HG02840 (cell line): ENCODE data around the gene RCE1.

Experiments
- ATAC-seq: cut with Tn5 transposase; IDR thresholded peaks from one replicate; pipeline ENCODE4 v1.9.1; 2021; ENCODE audit warnings: mild to moderate bottlenecking, moderate library complexity, moderate number of reproducible peaks; ENCODE audit not compliant: unreplicated experiment, low FRiP score

RCE1 gene

DNA sequence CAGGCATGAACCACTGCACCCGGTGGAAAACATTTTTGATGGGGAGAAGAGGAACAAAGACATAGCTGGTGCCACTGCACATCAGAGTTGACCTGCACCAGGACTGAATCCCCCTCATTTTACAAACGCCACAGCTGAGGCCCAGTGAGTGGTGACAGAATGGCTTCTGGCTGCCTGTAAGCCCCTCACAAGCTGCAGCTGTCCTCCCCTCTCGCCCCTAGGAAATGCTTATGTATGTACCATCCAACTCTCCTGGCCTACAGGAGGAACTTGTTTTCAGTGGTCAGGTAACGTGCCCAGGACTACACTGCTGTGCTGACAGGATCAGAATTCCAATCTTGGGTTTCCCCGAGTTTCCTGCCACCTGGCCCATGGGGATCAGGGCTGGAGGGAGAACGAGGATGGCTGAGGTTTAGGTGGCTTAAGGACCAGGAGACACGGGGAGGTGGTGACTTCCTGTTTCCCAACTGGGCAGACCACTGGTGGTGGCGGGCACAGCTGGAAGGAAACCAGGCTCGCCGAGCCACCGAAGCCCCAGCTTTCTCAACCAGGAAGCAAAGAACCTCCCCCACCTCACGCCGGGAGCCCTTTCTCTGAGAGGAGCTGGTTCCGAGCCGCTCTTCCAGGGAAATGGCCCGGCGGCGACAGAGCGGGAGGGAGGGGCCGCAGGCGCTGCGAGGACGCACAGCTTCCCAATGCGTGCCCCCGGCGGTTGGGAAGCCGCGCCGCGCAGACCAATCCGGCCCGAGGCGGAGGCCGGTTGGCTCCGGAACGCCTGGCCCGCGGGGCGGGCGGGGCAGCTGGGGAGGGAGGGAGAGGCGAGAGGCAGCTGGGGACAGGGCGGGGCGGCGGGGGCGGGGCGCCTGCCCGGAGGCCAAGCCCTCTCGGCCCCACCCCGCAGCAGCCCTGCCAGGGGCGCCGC, 12.6 kb downstream of the RCE1 start:
- peak; percentile 64 for ATAC-seq

DNA sequence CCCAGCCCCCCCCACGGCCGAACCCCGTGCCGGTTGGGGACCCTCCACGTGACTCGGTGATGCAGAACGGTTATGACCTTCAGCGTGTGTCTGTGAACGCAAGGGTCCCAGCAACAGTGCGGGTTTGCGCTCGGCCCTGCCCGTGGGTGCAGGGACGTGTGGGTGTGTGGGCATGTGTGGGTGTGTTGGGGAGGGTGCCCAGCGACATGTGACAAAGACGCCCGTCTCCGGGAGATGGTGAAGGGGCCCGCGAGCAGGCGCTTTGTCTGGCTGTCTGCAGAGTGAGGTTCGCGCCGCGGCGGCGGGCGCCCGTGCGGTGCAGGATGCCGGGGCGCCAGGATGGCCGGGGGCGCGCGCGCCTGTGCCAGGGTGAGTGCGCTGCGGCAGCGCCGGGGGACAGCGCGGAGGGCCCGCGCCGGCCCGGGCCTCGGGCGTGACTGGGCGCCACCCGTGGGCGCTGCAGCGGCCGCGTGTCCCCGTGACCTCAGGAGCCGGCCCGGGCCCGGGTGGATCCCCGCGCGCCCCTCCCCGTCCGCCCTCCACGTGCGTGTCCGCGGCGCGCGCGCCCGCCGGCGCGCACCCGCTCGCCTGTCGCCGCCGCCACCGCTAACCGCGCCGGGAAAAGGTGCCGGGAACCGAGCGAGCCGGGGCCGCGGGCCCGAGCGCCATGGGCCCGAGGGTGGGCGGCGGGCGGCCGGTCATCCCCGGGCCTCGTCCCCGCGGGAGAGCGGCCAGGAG, 13.4 kb downstream of the RCE1 start, which contains the start of gene LRFN4:
Gene LRFN4 (plus strand): TSS at position 569 of the 738 bp plus-strand sequence. CDS start 681 bp downstream, outside the sequence.
- ATAC-seq = peak; percentile 8

DNA sequence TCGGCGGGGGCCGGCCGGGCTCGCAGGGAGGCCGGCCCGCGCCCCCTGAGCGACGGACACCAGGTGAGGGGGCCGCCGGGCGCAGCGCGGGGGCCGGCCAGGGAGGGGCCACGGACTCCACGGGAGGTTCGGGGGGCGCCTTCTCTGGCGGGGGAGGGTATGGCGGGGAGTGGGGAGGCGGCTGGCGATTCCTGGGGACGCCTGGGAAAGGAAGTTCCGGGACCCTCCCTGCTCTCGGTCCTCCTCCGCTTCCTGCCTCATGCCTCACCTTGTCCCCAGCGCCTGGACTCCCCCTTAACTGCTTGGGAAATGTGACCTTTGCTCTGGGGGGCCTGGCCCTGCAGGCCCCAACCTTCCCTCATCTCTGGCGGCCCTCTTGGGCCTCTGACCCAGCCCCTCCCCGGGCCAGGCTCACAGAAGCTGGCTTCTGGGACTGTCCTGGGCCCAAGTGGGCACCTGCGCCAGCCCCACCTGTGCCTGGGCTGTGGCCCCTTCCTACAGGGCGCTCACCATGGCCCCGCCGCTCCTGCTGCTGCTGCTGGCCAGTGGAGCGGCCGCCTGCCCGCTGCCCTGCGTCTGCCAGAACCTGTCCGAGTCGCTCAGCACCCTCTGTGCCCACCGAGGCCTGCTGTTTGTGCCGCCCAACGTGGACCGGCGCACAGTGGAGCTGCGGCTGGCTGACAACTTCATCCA, 14.1 kb downstream of the RCE1 start:
- no peak for ATAC-seq

DNA sequence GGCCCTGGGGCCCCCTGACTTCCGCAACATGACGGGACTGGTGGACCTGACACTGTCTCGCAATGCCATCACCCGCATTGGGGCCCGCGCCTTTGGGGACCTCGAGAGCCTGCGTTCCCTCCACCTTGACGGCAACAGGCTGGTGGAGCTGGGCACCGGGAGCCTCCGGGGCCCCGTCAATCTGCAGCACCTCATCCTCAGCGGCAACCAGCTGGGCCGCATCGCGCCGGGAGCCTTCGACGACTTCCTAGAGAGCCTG, 14.6 kb downstream of the RCE1 start:
- no peak for ATAC-seq

DNA sequence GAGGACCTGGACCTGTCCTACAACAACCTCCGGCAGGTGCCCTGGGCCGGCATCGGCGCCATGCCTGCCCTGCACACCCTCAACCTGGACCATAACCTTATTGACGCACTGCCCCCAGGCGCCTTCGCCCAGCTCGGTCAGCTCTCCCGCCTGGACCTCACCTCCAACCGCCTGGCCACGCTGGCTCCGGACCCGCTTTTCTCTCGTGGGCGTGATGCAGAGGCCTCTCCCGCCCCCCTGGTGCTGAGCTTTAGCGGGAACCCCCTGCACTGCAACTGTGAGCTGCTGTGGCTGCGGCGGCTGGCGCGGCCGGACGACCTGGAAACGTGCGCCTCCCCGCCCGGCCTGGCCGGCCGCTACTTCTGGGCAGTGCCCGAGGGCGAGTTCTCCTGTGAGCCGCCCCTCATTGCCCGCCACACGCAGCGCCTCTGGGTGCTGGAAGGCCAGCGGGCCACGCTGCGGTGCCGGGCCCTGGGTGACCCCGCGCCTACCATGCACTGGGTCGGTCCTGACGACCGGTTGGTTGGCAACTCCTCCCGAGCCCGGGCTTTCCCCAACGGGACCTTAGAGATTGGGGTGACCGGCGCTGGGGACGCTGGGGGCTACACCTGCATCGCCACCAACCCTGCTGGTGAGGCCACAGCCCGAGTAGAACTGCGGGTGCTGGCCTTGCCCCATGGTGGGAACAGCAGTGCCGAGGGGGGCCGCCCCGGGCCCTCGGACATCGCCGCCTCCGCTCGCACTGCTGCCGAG, 15.1 kb downstream of the RCE1 start:
- no peak for ATAC-seq

DNA sequence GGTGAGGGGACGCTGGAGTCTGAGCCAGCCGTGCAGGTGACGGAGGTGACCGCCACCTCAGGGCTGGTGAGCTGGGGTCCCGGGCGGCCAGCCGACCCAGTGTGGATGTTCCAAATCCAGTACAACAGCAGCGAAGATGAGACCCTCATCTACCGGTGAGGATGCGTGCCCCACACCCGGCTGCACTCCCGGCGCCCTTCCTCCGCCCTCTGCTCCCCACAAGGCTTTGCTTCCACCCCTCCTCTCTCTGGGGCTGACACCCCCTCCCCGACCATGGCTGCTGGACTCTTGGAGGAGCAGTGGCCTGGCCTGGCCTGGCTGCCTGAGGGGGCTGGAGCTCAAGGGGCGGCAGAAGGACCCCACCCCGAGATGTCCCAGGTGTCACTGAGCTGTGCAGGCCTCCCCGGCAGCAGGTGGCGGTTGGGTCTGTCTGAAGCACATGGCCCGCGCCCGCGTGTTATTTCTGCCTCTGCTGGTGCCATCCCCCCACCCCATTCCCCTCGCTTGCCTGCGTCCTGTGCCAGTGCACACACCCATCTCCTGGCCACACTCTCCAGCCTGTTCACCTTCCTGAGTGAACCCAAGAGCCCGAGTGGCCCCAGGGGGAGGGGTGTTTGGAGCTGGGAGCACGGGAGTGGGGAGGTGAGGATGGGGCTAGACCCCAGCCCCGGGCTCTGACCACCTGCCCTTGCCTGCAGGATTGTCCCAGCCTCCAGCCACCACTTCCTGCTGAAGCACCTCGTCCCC, 15.9 kb downstream of the RCE1 start:
- no peak for ATAC-seq

DNA sequence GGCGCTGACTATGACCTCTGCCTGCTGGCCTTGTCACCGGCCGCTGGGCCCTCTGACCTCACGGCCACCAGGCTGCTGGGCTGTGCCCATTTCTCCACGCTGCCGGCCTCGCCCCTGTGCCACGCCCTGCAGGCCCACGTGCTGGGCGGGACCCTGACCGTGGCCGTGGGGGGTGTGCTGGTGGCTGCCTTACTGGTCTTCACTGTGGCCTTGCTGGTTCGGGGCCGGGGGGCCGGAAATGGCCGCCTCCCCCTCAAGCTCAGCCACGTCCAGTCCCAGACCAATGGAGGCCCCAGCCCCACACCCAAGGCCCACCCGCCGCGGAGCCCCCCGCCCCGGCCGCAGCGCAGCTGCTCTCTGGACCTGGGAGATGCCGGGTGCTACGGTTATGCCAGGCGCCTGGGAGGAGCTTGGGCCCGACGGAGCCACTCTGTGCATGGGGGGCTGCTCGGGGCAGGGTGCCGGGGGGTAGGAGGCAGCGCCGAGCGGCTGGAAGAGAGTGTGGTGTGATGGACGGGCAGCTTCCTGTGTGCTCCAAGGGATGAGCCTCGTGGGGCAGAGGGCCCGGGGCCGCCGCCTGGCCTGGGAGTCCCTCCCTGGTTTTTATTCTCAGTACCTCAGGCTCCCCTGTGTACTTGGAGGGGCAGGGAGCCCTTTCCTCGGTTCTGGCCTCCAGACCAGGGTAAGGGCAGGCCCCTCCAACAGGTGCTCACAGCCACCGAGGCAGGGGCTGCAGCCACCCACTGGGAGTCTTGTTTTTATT, 16.6 kb downstream of the RCE1 start:
- ATAC-seq = no peak

DNA sequence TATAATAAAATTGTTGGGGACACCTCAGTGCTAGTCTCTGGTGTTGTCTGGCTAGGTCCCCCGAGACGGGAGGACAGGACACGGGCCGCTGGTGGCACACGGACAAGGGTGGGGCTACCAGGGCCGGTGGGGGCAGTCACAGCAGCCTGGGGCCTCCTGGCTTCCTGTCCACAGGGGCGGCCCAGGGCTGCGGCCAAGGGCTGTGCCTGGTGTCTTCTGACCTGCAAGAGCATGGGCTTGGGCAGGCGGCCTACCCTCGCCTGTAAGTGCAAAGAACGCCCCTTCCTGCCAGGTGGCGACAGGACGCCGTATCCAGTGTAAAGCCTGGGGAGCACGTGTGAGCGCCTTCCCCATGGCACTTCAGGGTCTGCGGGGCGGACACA, 17.2 kb downstream of the RCE1 start:
- ATAC-seq = no peak

DNA sequence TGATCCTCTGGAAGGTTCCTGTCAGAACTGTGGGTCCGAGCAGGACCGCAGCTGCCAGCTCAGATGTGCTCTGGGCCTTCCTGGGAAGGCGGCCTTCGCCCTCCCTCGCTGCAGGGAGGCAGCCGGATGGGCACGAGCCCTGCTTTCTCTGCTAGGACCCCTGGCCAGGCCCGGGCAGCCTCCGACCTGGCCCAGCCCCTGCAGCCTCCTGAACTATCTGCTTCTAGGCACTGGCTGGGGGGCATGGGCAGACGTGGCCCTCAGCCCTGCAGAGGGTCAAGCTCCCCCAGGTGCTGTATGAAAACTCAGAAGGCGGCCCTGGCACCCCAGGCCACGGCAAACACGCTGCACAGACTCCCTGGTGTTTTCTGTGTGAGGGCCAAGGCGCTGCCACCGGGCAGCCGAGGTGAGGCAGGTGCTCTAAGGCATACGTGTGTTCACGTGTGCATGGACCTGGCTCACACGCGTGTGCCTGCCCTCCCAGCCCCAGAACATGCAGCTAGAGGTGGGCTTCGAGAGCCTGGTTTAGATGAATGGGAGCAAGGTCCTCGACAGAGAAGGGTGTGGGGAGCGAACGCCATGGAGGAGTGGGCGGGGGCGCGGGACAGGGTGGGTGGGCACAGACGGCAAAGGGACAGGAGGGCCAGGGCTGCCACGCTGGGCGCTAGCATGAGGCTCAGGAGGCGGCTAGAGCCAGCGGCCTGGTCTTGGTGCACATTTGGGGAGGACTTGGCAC, 18.0 kb downstream of the RCE1 start:
- ATAC-seq = no peak

DNA sequence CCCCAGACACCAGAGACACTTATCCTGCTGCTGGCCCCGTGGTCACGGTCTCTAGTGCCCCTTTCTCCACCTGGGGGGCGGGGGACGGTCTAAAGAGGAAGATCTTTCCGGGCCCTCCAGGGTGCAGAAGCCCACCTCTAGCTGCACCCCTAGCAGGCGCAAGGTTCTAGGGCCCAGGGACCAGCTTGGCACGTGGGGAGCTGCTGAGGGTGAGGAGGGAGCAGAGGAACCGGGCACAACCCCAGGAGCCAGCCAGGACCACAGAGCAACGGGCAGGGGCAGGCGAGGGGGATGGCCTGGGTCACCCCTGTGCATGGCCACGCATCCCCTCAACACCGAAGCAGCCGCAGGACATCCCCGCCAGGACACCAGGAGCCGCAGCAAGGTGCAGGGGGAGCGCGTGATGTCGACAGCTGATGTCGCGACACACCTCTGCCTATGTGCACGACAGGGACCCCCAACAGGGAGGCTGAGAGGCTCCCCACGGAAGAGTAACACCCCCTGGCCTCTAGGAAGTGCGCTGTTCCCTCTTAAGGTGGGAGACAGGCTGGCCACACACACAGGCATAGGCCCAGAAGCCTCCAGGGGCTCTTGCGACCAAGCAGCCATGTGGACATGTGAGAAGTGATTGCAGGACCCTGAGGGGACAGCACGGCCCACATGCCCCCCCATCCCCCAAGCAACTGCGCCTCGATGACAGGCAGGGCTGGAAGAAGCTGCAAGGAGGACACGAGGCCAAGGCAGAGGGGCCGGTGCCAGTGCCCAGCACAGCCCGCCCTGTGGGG, 18.7 kb downstream of the RCE1 start:
- no peak for ATAC-seq

DNA sequence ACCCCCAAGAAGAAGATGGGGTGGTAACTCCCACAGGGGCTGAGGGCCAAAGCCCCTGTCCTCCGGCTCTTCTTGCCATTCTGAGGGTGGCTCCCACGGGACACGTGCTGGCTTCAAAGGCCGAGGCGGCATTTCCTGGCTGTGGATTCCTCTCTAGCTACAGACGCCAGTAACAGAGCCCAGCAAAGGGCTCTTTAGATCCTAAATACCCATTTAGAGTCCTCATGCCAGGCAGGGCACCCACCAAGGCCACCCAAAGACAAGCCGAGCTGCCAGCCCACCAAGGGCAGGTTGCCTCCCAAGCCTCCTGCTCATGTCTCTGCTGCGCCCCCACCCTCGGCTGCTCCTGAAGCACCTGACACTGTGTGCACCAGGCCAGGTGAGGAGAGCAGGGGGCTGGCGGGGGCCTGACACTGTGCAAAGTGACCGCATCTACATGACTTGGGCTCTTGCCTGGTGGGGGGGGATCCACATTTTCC, 19.4 kb downstream of the RCE1 start:
- no peak for ATAC-seq

DNA sequence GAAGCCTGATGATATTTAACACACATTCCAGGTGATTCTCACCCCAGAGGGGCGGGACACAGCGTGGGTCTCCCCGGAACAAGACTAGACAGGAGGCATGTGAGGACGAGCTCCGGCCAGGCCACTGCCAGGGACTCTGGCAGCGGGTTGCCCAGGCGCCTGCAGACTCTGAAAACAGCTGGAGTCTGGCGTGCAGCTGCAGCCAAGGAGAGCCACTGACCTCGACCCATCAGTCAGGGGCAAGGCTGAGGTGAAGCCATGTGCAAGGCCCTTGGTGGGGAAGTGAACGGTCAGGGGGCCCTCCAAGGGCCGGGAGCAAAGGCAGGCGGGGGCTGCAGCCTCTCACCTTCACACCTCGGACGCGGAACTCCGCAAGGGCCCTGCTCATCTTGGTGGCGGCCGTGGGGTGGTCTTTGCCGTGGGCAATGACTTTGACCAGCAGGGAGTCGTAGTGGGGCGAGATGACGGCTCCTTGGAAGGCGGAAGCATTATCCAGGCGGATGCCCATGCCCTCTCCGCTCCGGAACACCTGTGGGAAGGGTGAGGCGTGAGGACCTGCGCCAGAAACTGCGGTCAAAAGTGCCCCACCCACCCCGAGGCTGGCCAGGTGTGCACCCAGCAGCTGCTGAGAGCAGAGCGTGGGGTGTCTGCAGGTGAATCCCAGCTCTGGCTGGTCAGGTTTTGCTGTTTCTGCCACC, 20.3 kb downstream of the RCE1 start:
- no peak for ATAC-seq

DNA sequence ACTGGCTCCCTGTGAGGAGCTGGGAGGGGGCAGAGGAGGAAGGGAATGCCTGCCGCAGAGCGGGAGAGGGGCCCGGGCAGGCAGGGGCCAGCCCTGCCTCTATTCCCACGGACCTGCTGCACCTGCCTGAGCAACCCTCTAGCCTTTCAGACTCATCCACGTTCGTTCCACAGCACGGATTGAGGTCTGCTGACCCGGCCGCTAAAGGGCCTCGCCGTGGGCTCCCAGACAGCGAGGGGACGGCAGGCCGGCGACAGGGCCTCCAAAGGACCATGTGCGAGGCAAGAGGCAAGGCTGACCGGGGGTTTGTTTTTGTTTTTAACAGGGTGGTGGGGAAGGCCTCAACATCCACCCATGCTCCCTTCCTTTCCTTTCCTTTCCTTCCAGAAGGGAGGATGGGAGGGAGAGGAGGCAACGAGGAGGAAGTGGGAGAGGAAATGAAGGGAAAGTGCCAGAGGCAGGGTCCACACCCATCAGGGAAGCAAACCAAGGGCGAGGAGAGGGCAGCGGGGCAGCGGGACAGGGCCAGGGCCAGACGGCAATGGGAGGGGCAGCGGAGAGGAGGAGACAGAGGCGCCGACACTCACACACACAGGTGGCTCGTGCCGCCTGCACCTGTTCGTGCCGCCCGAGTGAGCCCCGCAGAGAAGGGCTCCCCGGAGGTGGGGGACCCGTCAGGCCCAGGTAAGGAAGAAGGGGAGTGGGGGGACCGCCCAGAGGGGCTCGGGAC, 21.1 kb downstream of the RCE1 start:
- no peak for ATAC-seq

DNA sequence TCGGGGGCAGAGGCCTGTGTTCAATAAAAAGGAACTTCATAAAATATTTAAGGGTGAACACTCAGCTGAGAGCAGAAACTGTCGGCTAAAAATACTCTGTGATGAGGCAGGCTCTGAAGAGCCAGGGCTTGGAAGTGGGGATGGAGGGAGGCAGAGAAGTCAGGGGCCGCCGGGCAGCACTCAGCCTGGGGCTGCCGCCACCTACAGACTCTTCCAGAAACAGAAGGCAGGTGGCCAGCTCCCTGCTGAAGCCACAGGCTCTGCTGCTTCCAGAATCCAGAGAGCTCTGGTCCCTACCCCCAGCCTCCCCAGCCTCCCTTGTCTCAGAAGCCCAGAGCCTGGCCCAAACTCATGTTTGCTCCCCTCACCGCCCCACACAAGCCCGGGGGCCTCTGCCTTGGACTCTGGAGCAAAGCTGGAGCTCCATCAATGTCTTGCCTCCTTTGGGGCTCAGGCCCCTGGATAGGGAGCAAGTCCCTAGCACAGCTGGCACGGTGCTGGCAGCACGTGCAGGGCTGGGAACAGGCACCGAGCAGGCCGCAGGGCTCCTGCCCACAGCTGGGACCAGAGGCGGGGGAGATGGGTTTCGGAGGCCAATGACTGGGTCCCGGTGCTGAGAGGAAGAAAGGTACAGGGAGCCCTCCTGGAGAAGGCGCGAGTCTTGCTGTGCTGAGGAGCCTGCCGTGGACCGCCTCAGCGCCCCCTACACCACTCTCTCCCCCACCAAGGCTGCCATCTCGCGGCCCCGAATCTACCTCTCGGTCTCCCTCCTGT, 21.9 kb downstream of the RCE1 start:
- ATAC-seq = no peak

DNA sequence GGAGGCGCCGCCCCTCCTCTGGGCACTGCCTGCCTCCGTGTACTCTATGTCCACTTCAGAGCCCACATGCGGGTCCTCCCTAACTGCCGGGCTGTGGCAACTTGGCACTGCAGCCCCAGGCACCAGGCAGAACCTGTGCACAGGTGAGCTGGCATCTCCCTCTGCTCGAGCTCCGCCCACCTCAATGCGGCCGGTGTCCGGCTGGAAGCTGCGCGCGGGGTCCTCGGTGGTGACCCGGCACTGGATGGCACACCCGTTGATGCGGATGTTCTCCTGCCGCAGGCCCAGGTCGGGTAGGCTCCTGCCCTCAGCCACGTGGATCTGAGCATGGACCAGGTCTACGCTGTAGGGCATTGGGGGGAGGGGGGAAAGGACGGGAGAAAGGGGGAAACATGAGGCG, 22.8 kb downstream of the RCE1 start:
- no peak for ATAC-seq
